GM21786 (cell line): ENCODE measurements around the gene GABRD.

Source experiments
- ATAC-seq: cut with Tn5 transposase; IDR thresholded peaks from one replicate; pipeline ENCODE4 v1.9.1; 2021; ENCODE audit not compliant: unreplicated experiment

The GABRD gene

GRCh38 chr1:2033165-2033564 lies 14.0 kb downstream of the GABRD start:
- ATAC-seq: no peak

GRCh38 chr1:2036287-2036686 lies 17.1 kb downstream of the GABRD start:
- ATAC-seq: no peak

GRCh38 chr1:2037314-2037979 lies 18.3 kb downstream of the GABRD start:
- no peak for ATAC-seq

- no peak for ATAC-seq
Observed at GRCh38 chr1:2038229-2038628, 19.1 kb downstream of the GABRD start.

- ATAC-seq: no peak
Observed at GRCh38 chr1:2039251-2039650, 20.1 kb downstream of the GABRD start.

- ATAC-seq: no peak
Observed at GRCh38 chr1:2041305-2041704, 22.2 kb downstream of the GABRD start.

GRCh38 chr1:2041887-2042286 lies 22.7 kb downstream of the GABRD start:
- no peak for ATAC-seq

GRCh38 chr1:2042830-2043773 lies 24.0 kb downstream of the GABRD start:
- ATAC-seq: no peak

GRCh38 chr1:2043886-2044285 lies 24.7 kb downstream of the GABRD start:
- ATAC-seq: no peak

GRCh38 chr1:2044510-2045319 lies 25.6 kb downstream of the GABRD start:
- no peak for ATAC-seq

GRCh38 chr1:2045468-2046173 lies 26.5 kb downstream of the GABRD start:
- ATAC-seq: no peak

GRCh38 chr1:2046174-2046917 lies 27.2 kb downstream of the GABRD start:
- ATAC-seq: no peak

GRCh38 chr1:2046953-2047748 lies 28.0 kb downstream of the GABRD start:
- no peak for ATAC-seq

- ATAC-seq: no peak
Observed at GRCh38 chr1:2047749-2048729, 28.9 kb downstream of the GABRD start.

GRCh38 chr1:2049225-2049717 lies 30.1 kb downstream of the GABRD start:
- no peak for ATAC-seq

GRCh38 chr1:2049718-2050431 lies 30.7 kb downstream of the GABRD start, which contains the start of gene PRKCZ:
PRKCZ (plus strand) TSS chr1:2050411; CDS start chr1:2050631, 220 bp downstream.
- no peak for ATAC-seq

- ATAC-seq: no peak
Observed at GRCh38 chr1:2050461-2050792, 31.3 kb downstream of the GABRD start.
